ENCODE results near the gene COG7.

Gene COG7

DNA sequence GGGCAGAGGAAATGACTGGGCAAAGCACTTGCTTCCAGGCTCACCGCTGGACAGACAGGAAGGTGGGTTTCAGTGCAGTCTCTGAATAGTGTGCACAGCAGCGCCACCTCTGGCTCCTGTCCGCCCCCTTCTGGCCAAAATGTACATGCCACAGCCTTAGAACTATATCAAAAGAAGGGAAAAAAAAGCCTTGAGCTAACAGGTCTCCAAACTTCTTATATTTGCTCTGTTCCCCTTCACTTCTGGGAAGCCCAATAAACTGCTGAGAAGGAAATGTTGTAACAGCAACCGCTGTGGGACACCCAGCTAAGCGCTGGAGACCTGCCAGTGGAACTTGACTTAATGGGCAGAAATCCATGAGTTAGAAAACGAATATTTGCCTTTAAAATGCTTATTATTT lies 17.5 kb downstream of the COG7 start (continued):
- no peak for TF ChIP-seq ZNF398 (tag by site-specific recombination; IDR thresholded peaks at IDR 0.05)
- no peak for TF ChIP-seq ZBTB1 (tag by site-specific recombination; IDR thresholded peaks at IDR 0.05)
- TF ChIP-seq ZNF768 (tag by site-specific recombination; IDR thresholded peaks at IDR 0.05): peak; percentile 86; the same call in 1 of the 2 replicates
- TF ChIP-seq ZNF423 (tag by site-specific recombination; IDR thresholded peaks at IDR 0.05): no peak
- 0 out of 2 replicates have a peak, but pooled peaks have one; percentile 31 for TF ChIP-seq SCRT2 (tag by site-specific recombination; IDR thresholded peaks at IDR 0.05)
- no peak for TF ChIP-seq ZNF394 (tag by site-specific recombination; IDR thresholded peaks at IDR 0.05; ENCODE audit: borderline replicate concordance)

DNA sequence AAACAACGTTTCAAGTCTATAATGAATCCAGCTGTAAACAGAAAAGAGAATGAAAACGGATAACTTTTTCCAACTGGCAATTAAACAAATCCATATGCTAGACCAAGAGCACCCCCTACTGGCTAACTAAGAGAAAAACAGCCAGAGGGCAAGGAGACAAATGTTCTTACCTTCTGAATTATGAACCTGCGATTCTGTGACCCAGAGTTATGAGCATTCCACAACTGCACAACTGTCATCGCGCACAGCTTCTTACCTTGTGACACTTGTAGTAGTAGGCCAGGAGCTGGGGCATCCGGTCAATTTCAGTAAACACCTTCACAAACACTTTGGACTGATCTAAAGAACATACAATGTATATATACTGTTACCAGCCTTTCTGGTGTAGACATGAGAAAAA lies 18.6 kb downstream of the COG7 start:
- CTCF ChIA-PET: interaction anchor here (0.5 to 6.3 kb wide), 59 partner anchors 9 to 1824 kb away, joined by 3 to 174 read pairs (median 4); partner anchors contain the start of genes COG7, EARS2, SCNN1B and SCNN1G
- Histone ChIP-seq H3K27ac (ENCODE audit: extremely low read depth, low read depth, low read length) (no peak overlapping the region), H3K4me3 (ENCODE audit: low read depth, low read length) (no peak overlapping the region), H3K4me1 (ENCODE audit: control insufficient read depth, insufficient read depth, low read length) (no peaks in the 10 kb centered on the region), H3K9me3 (ENCODE audit: control insufficient read depth, insufficient read depth, low read depth, low read length) (no peaks in the 10 kb centered on the region), H3K36me3 (ENCODE audit: control insufficient read depth in 2 of 2, insufficient read depth in 1 of 2, low read length in 2 of 2) (peaks cover 20 to 59% of the 10 kb centered on the region in 2 experiments)
- POLR2A ChIA-PET: no interaction called here
- no peak for TF ChIP-seq ZNF707 (tag by site-specific recombination; IDR thresholded peaks at IDR 0.05)
- TF ChIP-seq ZNF654 (tag by site-specific recombination; IDR thresholded peaks at IDR 0.05; ENCODE audit: low read depth): peak; percentile 95
- TF ChIP-seq ZNF354C (tag by site-specific recombination; IDR thresholded peaks at IDR 0.05; ENCODE audit: borderline replicate concordance, low read depth): no peak
- TF ChIP-seq, protein P1, sequence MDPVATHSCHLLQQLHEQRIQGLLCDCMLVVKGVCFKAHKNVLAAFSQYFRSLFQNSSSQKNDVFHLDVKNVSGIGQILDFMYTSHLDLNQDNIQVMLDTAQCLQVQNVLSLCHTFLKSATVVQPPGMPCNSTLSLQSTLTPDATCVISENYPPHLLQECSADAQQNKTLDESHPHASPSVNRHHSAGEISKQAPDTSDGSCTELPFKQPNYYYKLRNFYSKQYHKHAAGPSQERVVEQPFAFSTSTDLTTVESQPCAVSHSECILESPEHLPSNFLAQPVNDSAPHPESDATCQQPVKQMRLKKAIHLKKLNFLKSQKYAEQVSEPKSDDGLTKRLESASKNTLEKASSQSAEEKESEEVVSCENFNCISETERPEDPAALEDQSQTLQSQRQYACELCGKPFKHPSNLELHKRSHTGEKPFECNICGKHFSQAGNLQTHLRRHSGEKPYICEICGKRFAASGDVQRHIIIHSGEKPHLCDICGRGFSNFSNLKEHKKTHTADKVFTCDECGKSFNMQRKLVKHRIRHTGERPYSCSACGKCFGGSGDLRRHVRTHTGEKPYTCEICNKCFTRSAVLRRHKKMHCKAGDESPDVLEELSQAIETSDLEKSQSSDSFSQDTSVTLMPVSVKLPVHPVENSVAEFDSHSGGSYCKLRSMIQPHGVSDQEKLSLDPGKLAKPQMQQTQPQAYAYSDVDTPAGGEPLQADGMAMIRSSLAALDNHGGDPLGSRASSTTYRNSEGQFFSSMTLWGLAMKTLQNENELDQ (tag by site-specific recombination; IDR thresholded peaks at IDR 0.05; ENCODE audit: low read depth): no peak
- TF ChIP-seq ZBTB1 (tag by site-specific recombination; IDR thresholded peaks at IDR 0.05): no peak
- no peak for TF ChIP-seq SETDB1 (IDR thresholded peaks at IDR 0.05; ENCODE audit: insufficient read length, low read length)
- TF ChIP-seq ZNF785 (tag by site-specific recombination; IDR thresholded peaks at IDR 0.05): no peak
- no peak for TF ChIP-seq ZNF76 (tag by site-specific recombination; IDR thresholded peaks at IDR 0.05; ENCODE audit: borderline replicate concordance, low read depth)
- TF ChIP-seq ZNF639 (tag by site-specific recombination; IDR thresholded peaks at IDR 0.05): no peak
- no peak for TF ChIP-seq ZNF560 (tag by site-specific recombination; IDR thresholded peaks at IDR 0.05; ENCODE audit: borderline replicate concordance)
- no peak for TF ChIP-seq ZNF239 (tag by site-specific recombination; IDR thresholded peaks at IDR 0.05)
- no peak for TF ChIP-seq ZNF132 (tag by site-specific recombination; IDR thresholded peaks at IDR 0.05; ENCODE audit: borderline replicate concordance)
- TF ChIP-seq REPIN1 (tag by site-specific recombination; IDR thresholded peaks at IDR 0.05; ENCODE audit: low read depth): no peak
- TF ChIP-seq KLF1 (tag by site-specific recombination; IDR thresholded peaks at IDR 0.05): no peak
- no peak for TF ChIP-seq ZNF530 (tag by site-specific recombination; IDR thresholded peaks at IDR 0.05; ENCODE audit: low read depth)
- TF ChIP-seq PATZ1 (tag by site-specific recombination; IDR thresholded peaks at IDR 0.05): no peak
- no peak for TF ChIP-seq ZFP69B (tag by site-specific recombination; IDR thresholded peaks at IDR 0.05)
- no peak for TF ChIP-seq ZNF580 (tag by site-specific recombination; IDR thresholded peaks at IDR 0.05)
- TF ChIP-seq ZNF623 (tag by site-specific recombination; IDR thresholded peaks at IDR 0.05): no peak; the same call in 1 of the 2 replicates
- no peak for TF ChIP-seq KLF16 (tag by site-specific recombination; IDR thresholded peaks at IDR 0.05)
- TF ChIP-seq ZNF510 (tag by site-specific recombination; IDR thresholded peaks at IDR 0.05; ENCODE audit: insufficient replicate concordance): no peak
- TF ChIP-seq ZNF292 (tag by site-specific recombination; IDR thresholded peaks at IDR 0.05; ENCODE audit: borderline replicate concordance, low read depth): no peak
- TF ChIP-seq ZSCAN23 (tag by site-specific recombination; IDR thresholded peaks at IDR 0.05): no peak
- no peak for TF ChIP-seq ZBTB8A (tag by site-specific recombination; IDR thresholded peaks at IDR 0.05)
